Measurements from ENCODE around the gene FAM98B.

GRCh38 chr15:38518084-38518483 lies 64.2 kb downstream of the FAM98B start:
- TF ChIP-seq CTCF (conservative IDR thresholded peaks at IDR 0.05; ENCODE audit: low read length): no peak
- no peak for TF ChIP-seq EZH2phosphoT487 (IDR thresholded peaks at IDR 0.05; ENCODE audit: borderline replicate concordance)

Data from Loucy (cell line).